Liver (tissue), 9 donors: Measurements from ENCODE around the gene TSPAN18. TPM values are rescaled to one million over a fixed set of nuclear protein-coding genes. Genes with fewer than 3 reads are reported as not detected.

ENCODE experiments used
- DNase-seq: peaks from one replicate; pipeline ENCODE4 v3.0.0-alpha.2; 2017; ENCODE audit warnings: low spot score
- H3K27ac ChIP-seq, 2 donors: one replicate each; pipeline ENCODE4 v1.7.0; 2013; ENCODE audit warnings: inconsistent platforms in 2 of 2, low read length in 2 of 2, control low read depth in 1 of 2, low read depth in 1 of 2, mild to moderate bottlenecking in 1 of 2
- H3K27me3 ChIP-seq, 4 donors: one replicate each; pipeline versions ENCODE4 v1.6.1 to v1.7.0; 2013; ENCODE audit warnings: low read length in 3 of 4, inconsistent platforms in 1 of 4, mild to moderate bottlenecking in 1 of 4, moderate library complexity in 1 of 4; ENCODE audit not compliant: control insufficient read depth in 4 of 4, insufficient read depth in 4 of 4
- H3K36me3 ChIP-seq, 4 donors: one replicate each; pipeline versions ENCODE4 v1.6.1 to v1.7.0; 2013; ENCODE audit warnings: low read length in 3 of 4, mild to moderate bottlenecking in 3 of 4, low read depth in 1 of 4, moderate library complexity in 1 of 4; ENCODE audit not compliant: control insufficient read depth in 4 of 4, insufficient read depth in 3 of 4
- H3K4me1 ChIP-seq, 4 donors: one replicate each; pipeline versions ENCODE4 v1.6.1 to v1.7.0; 2013; ENCODE audit warnings: low read length in 3 of 4, mild to moderate bottlenecking in 3 of 4, moderate library complexity in 1 of 4; ENCODE audit not compliant: control insufficient read depth in 4 of 4, insufficient read depth in 4 of 4
- H3K4me3 ChIP-seq, 3 donors: one replicate each; pipeline versions ENCODE4 v1.6.1 to v1.7.0; 2013; ENCODE audit warnings: low read length in 3 of 3, control low read depth in 1 of 3, low read depth in 1 of 3, mild to moderate bottlenecking in 1 of 3
- H3K9ac ChIP-seq, 2 donors: one replicate each; pipeline ENCODE4 v1.7.0; 2013; ENCODE audit warnings: low read length in 2 of 2, mild to moderate bottlenecking in 2 of 2, moderate library complexity in 2 of 2, control low read depth in 1 of 2, low read depth in 1 of 2
- H3K9me3 ChIP-seq, 4 donors: one replicate each; pipeline versions ENCODE4 v1.6.1 to v1.7.0; 2013; ENCODE audit warnings: low read length in 3 of 4; ENCODE audit not compliant: control insufficient read depth in 4 of 4
- ATF3 ChIP-seq: IDR thresholded peaks from 2 replicates; pipeline ENCODE4 v1.6.1; 2016; ENCODE audit warnings: antibody characterized with exemption
- EGR1 ChIP-seq, 2 donors: IDR thresholded peaks; 2 replicates each; pipeline ENCODE4 v1.6.1; 2016 to 2018; ENCODE audit warnings: antibody characterized with exemption in 2 of 2, low read depth in 2 of 2
- FOXA1 ChIP-seq: IDR thresholded peaks from 2 replicates; pipeline ENCODE4 v1.6.1; 2016; ENCODE audit warnings: antibody characterized with exemption
- FOXA2 ChIP-seq: IDR thresholded peaks from 2 replicates; pipeline ENCODE4 v1.6.1; 2016; ENCODE audit warnings: antibody characterized with exemption
- GABPA ChIP-seq, 2 donors: IDR thresholded peaks in 1 of 2; conservative IDR thresholded peaks in 1 of 2; 2 replicates each; pipeline ENCODE4 v1.6.1; 2016; ENCODE audit warnings: antibody characterized with exemption in 2 of 2, mild to moderate bottlenecking in 1 of 2, moderate library complexity in 1 of 2
- HNF4A ChIP-seq, 2 donors: conservative IDR thresholded peaks; 2 replicates each; pipeline ENCODE4 v1.6.1; 2016; ENCODE audit warnings: antibody characterized with exemption in 2 of 2, mild to moderate bottlenecking in 2 of 2
- JUND ChIP-seq, 2 donors: IDR thresholded peaks; 2 replicates each; pipeline ENCODE4 v1.6.1; 2016; ENCODE audit warnings: antibody characterized with exemption in 2 of 2
- MAX ChIP-seq: IDR thresholded peaks from 2 replicates; pipeline ENCODE4 v1.6.1; 2016; ENCODE audit warnings: antibody characterized with exemption
- NR2F2 ChIP-seq: IDR thresholded peaks from 2 replicates; pipeline ENCODE4 v1.6.1; 2016; ENCODE audit warnings: antibody characterized with exemption
- RAD21 ChIP-seq, 2 donors: IDR thresholded peaks; 2 replicates each; pipeline ENCODE4 v1.6.1; 2016; ENCODE audit warnings: antibody characterized with exemption in 2 of 2, mild to moderate bottlenecking in 2 of 2
- REST ChIP-seq: IDR thresholded peaks from 2 replicates; pipeline ENCODE4 v1.6.1; 2016; ENCODE audit warnings: antibody characterized with exemption, mild to moderate bottlenecking
- RXRA ChIP-seq, 2 donors: IDR thresholded peaks; 2 replicates each; pipeline ENCODE4 v1.6.1; 2017 to 2018; ENCODE audit warnings: antibody characterized with exemption in 2 of 2, mild to moderate bottlenecking in 1 of 2
- SP1 ChIP-seq: IDR thresholded peaks from 2 replicates; pipeline ENCODE4 v1.6.1; 2018; ENCODE audit warnings: antibody characterized with exemption, mild to moderate bottlenecking
- TAF1 ChIP-seq: conservative IDR thresholded peaks from 2 replicates; pipeline ENCODE4 v1.6.1; 2016; ENCODE audit warnings: antibody characterized with exemption, mild to moderate bottlenecking
- YY1 ChIP-seq: IDR thresholded peaks from 2 replicates; pipeline ENCODE4 v1.6.1; 2016; ENCODE audit warnings: antibody characterized with exemption, mild to moderate bottlenecking
- ZBTB33 ChIP-seq: IDR thresholded peaks from 2 replicates; pipeline ENCODE4 v1.6.1; 2016; ENCODE audit warnings: antibody characterized with exemption
- WGBS: extraction: QIAGEN DNeasy Blood & Tissue Kit; methylation state at CpG from one replicate; pipeline ENCODE4 v1.1.7; 2013; 5-methylcytosine and 5-hydroxymethylcytosine counted together
- polyA plus RNA-seq, 2 donors: library from polyadenylated mRNA; stranded (reverse) in 1 of 2; unstranded in 1 of 2; fragments of 200-250 nt in 1 of 2; fragments of >200 nt in 1 of 2; fragmentation: Nextera tagmentation in 1 of 2; extraction: Ambion mirVana in 1 of 2; gene quantifications; one replicate each; pipeline versions ENCODE4 v1.2.1 to v1.2.3, GENCODE V29; 2013 to 2015
- total RNA-seq, 2 donors: library from RNA; depleted of rRNA; stranded (reverse); fragments of >200 nt; gene quantifications; one replicate each; pipeline ENCODE4 v1.2.3, GENCODE V29; 2014
- TF ChIP-seq, protein P1 (sequence below): fragments of 150-350 bp; IDR thresholded peaks from 2 replicates; pipeline ENCODE4 v1.5.1; 2017; ENCODE audit warnings: improper control_type of control experiment, low read depth, low read length; ENCODE audit not compliant: missing input control
- donor health status: healthy.
- donor health status: healthy.
- donor health status: healthy.
- donor health status: healthy.
- donor health status: healthy.

Gene TSPAN18
- total and polyA plus RNA-seq, 4 donors = 1.2 to 5.0 (median 2.8) TPM

DNA sequence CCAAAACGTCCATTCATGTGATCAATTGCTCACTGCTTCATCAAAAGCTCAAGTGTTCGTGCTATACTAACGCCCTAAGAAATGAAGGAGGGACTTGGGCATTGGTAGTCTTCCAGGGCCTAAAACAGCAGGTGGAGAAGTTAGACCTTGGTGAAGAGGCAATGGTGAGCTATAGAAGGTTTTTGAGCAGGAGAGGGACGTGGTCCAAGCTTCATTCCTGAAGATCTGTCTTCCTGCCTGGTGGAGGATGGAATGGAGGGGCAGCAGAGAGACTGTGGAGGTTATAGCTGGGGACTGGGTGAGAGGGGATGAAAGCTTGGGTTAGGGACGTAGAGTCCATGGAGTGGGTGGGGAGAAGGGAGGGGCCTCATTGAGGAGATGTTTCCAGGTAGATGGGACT lies 126.2 kb downstream of the TSPAN18 start:
- H3K9ac ChIP-seq = no peak overlapping the region
- no peaks in the 10 kb centered on the region for H3K9me3 ChIP-seq
- no peak overlapping the region for H3K27ac ChIP-seq
- WGBS = 73% methylated on average over 5 of the region's 5 CpGs
- no peak overlapping the region for H3K4me3 ChIP-seq
- DNase-seq = no peak
- H3K36me3 ChIP-seq = no peaks in the 10 kb centered on the region
- no peaks in the 10 kb centered on the region for H3K27me3 ChIP-seq
- no peaks in the 10 kb centered on the region for H3K4me1 ChIP-seq
- TF ChIP-seq TAF1 (no peak), HNF4A (conservative IDR thresholded peaks at IDR 0.05) (no peak), RAD21 (IDR thresholded peaks at IDR 0.05) (no peak), ATF3 (no peak), RXRA (IDR thresholded peaks at IDR 0.05) (no peak), MAX (no peak), YY1 (no peak), FOXA2 (no peak), JUND (IDR thresholded peaks at IDR 0.05) (no peak), NR2F2 (no peak), EGR1 (IDR thresholded peaks at IDR 0.05; ENCODE audit: low read depth in 2 of 2) (no peak)

- no peaks in the 10 kb centered on the region for H3K4me1 ChIP-seq
- DNase-seq = no peak
- 79% methylated on average over 9 of the region's 9 CpGs for WGBS
- no peaks in the 10 kb centered on the region for H3K36me3 ChIP-seq
- H3K27me3 ChIP-seq = no peaks in the 10 kb centered on the region
- no peak overlapping the region for H3K9ac ChIP-seq
- TF ChIP-seq HNF4A (conservative IDR thresholded peaks at IDR 0.05) (no peak), JUND (IDR thresholded peaks at IDR 0.05) (no peak), SP1 (no peak), RXRA (IDR thresholded peaks at IDR 0.05) (no peak), ATF3 (no peak), RAD21 (IDR thresholded peaks at IDR 0.05) (no peak), REST (no peak), GABPA (IDR thresholded peaks at IDR 0.05 in 1 of 2, conservative IDR thresholded peaks at IDR 0.05 in 1 of 2) (no peak), TAF1 (no peak), FOXA1 (no peak), ZBTB33 (no peak), EGR1 (IDR thresholded peaks at IDR 0.05; ENCODE audit: low read depth in 2 of 2) (no peak), MAX (no peak), NR2F2 (no peak), FOXA2 (no peak)
- TF ChIP-seq, protein P1, sequence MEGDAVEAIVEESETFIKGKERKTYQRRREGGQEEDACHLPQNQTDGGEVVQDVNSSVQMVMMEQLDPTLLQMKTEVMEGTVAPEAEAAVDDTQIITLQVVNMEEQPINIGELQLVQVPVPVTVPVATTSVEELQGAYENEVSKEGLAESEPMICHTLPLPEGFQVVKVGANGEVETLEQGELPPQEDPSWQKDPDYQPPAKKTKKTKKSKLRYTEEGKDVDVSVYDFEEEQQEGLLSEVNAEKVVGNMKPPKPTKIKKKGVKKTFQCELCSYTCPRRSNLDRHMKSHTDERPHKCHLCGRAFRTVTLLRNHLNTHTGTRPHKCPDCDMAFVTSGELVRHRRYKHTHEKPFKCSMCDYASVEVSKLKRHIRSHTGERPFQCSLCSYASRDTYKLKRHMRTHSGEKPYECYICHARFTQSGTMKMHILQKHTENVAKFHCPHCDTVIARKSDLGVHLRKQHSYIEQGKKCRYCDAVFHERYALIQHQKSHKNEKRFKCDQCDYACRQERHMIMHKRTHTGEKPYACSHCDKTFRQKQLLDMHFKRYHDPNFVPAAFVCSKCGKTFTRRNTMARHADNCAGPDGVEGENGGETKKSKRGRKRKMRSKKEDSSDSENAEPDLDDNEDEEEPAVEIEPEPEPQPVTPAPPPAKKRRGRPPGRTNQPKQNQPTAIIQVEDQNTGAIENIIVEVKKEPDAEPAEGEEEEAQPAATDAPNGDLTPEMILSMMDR = no peak
- no peak overlapping the region for H3K4me3 ChIP-seq
- H3K9me3 ChIP-seq = no peaks in the 10 kb centered on the region
- H3K27ac ChIP-seq = no peak overlapping the region
Observed at GRCh38 chr11:44853666-44854065, 126.9 kb downstream of the TSPAN18 start.
